ENCODE data around the gene ACP5. TPM values are rescaled to one million over a fixed set of nuclear protein-coding genes. Genes with fewer than 3 reads are reported as not detected.

ACP5 gene
- total RNA-seq, 1 experiment from 2014 or later, result 3.5 TPM

- ChIA-PET CTCF (interaction anchor here (0.6 kb wide), 1 partner anchor 93 kb away, joined by 3 read pairs; no protein-coding TSS in a partner anchor), POLR2A (ENCODE audit: unreplicated experiment) (no interaction called here)
- intact Hi-C loops (cut with micrococcal nuclease; ENCODE audit: unreplicated experiment), result no loop called here
- Histone ChIP-seq H4K20me1 (ENCODE audit: insufficient read depth) (no peaks in the 10 kb centered on the region), H2AFZ (no peak overlapping the region), H3K9me3 (ENCODE audit: insufficient read depth, low read depth) (no peaks in the 10 kb centered on the region), H3K4me1 (replicated peaks; ENCODE audit: insufficient read depth) (peaks cover 3% of the 10 kb centered on the region), H3K27me3 (ENCODE audit: insufficient read depth, low read depth) (no peaks in the 10 kb centered on the region), H3K4me2 (no peak overlapping the region), H3K36me3 (ENCODE audit: low read depth) (no peaks in the 10 kb centered on the region), H3K79me2 (ENCODE audit: low read depth) (no peaks in the 10 kb centered on the region), H3K9me2 (ENCODE audit: insufficient read depth) (no peaks in the 10 kb centered on the region), H3K27ac (no peak overlapping the region), H3F3A (ENCODE audit: insufficient read depth, low read depth) (peaks cover 21% of the 10 kb centered on the region; the same call in 1 of the 2 replicates), H3K4me3 (no peak overlapping the region)
- no TSS peak for BruUV-seq (replicated peaks)
- no peak for TF ChIP-seq CTCF (conservative IDR thresholded peaks at IDR 0.05)
- TF ChIP-seq EZH2 (IDR thresholded peaks at IDR 0.05; ENCODE audit: low read depth), result no peak
- DNase-seq, result no peak
Measured at GRCh38 chr19:11540645-11541044, 36.8 kb downstream of the ACP5 start.

- H3K27ac ChIP-seq, result no peak overlapping the region
- ChIA-PET CTCF (interaction anchor here (0.6 kb wide), 1 partner anchor 93 kb away, joined by 3 read pairs; no protein-coding TSS in a partner anchor), POLR2A (ENCODE audit: unreplicated experiment) (no interaction called here)
- DNase-seq, result no peak
- no peak overlapping the region for H2AFZ ChIP-seq
- intact Hi-C loops (cut with micrococcal nuclease; ENCODE audit: unreplicated experiment), result no loop called here
- H4K20me1 ChIP-seq (ENCODE audit: insufficient read depth), result no peaks in the 10 kb centered on the region
- BruUV-seq (replicated peaks), result no TSS peak
- TF ChIP-seq CTCF (conservative IDR thresholded peaks at IDR 0.05) (no peak), EZH2 (IDR thresholded peaks at IDR 0.05; ENCODE audit: low read depth) (no peak)
- peaks cover 25% of the 10 kb centered on the region; the same call in 1 of the 2 replicates for H3F3A ChIP-seq (ENCODE audit: insufficient read depth, low read depth)
- H3K4me2 ChIP-seq, result no peak overlapping the region
- no peaks in the 10 kb centered on the region for H3K79me2 ChIP-seq (ENCODE audit: low read depth)
- no peaks in the 10 kb centered on the region for H3K9me2 ChIP-seq (ENCODE audit: insufficient read depth)
- H3K9me3 ChIP-seq (ENCODE audit: insufficient read depth, low read depth), result no peaks in the 10 kb centered on the region
- H3K36me3 ChIP-seq (ENCODE audit: low read depth), result no peaks in the 10 kb centered on the region
- peaks cover 4% of the 10 kb centered on the region for H3K4me1 ChIP-seq (replicated peaks; ENCODE audit: insufficient read depth)
- H3K4me3 ChIP-seq, result no peak overlapping the region
- H3K27me3 ChIP-seq (ENCODE audit: insufficient read depth, low read depth), result no peaks in the 10 kb centered on the region
Measured at GRCh38 chr19:11539495-11540365, 37.7 kb downstream of the ACP5 start.

GRCh38 chr19:11538232-11539036, 39.0 kb downstream of the ACP5 start, which contains the start of gene CNN1:
TSS of gene CNN1 (plus strand) at chr19:11538851. CDS start at chr19:11538928, 77 bp downstream.
- Histone ChIP-seq H3K27me3 (ENCODE audit: insufficient read depth, low read depth) (no peaks in the 10 kb centered on the region), H3K27ac (no peak within 1 kb of the TSS), H3K9me2 (ENCODE audit: insufficient read depth) (no peaks in the 10 kb centered on the region), H3K4me1 (replicated peaks; ENCODE audit: insufficient read depth) (peaks cover 4% of the 10 kb centered on the region), H3K4me2 (no peak within 1 kb of the TSS), H3K4me3 (no peak within 1 kb of the TSS), H3F3A (ENCODE audit: insufficient read depth, low read depth) (peaks cover 30% of the 10 kb centered on the region; the same call in 1 of the 2 replicates), H3K36me3 (ENCODE audit: low read depth) (no peaks in the 10 kb centered on the region), H3K9me3 (ENCODE audit: insufficient read depth, low read depth) (no peaks in the 10 kb centered on the region), H4K20me1 (ENCODE audit: insufficient read depth) (no peaks in the 10 kb centered on the region), H2AFZ (no peak within 1 kb of the TSS), H3K79me2 (ENCODE audit: low read depth) (no peaks in the 10 kb centered on the region)
- intact Hi-C loops (cut with micrococcal nuclease; ENCODE audit: unreplicated experiment), result no loop called here
- CTCF ChIA-PET, result interaction anchor here (0.5 to 0.6 kb wide), 3 partner anchors 20 to 79 kb away, joined by 3 to 8 read pairs (median 3); partner anchors contain the start of gene ELOF1
- no peak for TF ChIP-seq EZH2 (IDR thresholded peaks at IDR 0.05; ENCODE audit: low read depth)
- no peak for TF ChIP-seq CTCF (conservative IDR thresholded peaks at IDR 0.05)
- POLR2A ChIA-PET (ENCODE audit: unreplicated experiment), result no interaction called here
- DNase-seq, result no peak
- no TSS peak for BruUV-seq (replicated peaks)

All from PC-9 (cell line).